HCT116 (cell line): Measurements from ENCODE around the gene MFN2. TPM values are rescaled to one million over a fixed set of nuclear protein-coding genes. Genes with fewer than 3 reads are reported as not detected.

Source experiments
- ATAC-seq: fragments of 200-7000 bp; cut with Tn5 transposase; 2 replicates; pipeline ENCODE4 v1.9.1; 2020; ENCODE audit warnings: mild to moderate bottlenecking, moderate library complexity
- BruUV-seq: library from RNA; stranded (reverse); fragments of 400-500 nt; replicated peaks from 2 replicates; lab custom pipeline; 2021; lab: Mats Ljungman, UMichigan
- CTCF ChIA-PET: fragments of 300-600 bp; sonication (Branson Sonifier 250); formaldehyde crosslinking; loops from one replicate; lab custom pipeline; 2021; ENCODE audit warnings: antibody characterized with exemption; lab: Charles Lee
- POLR2A ChIA-PET: fragments of 300-600, 350-600 bp; sonication (Branson Sonifier 250); formaldehyde crosslinking; loops from one replicate; lab custom pipeline; 2021; ENCODE audit warnings: antibody characterized with exemption; lab: Charles Lee
- RAD21 ChIA-PET, 2 experiments: fragments of 300-600 bp; sonication (Branson Sonifier 250); formaldehyde crosslinking; loops; one replicate each; lab custom pipeline; 2023; ENCODE audit warnings: low total read pairs in 2 of 2; ENCODE audit not compliant: uncharacterized antibody in 2 of 2, unreplicated experiment in 2 of 2, low non-redundant PET in 1 of 2; lab: Charles Lee
- DNase-seq: peaks from one replicate; pipeline ENCODE4 v3.0.0-alpha.2; 2010; ENCODE audit warnings: low read depth, low spot score
- H2AFZ ChIP-seq: fragments of 200-600 bp; shearing (Covaris generic), sonication (generic); 2 replicates; pipeline ENCODE4 v1.6.1; 2017; ENCODE audit warnings: low read depth, mixed run types, mixed read lengths, antibody characterized with exemption, low read length; ENCODE audit not compliant: poor library complexity, severe bottlenecking
- H3K27ac ChIP-seq: 2 replicates; pipeline ENCODE4 v1.5.1; 2012; ENCODE audit warnings: low read depth, low read length
- H3K27me3 ChIP-seq: fragments of 200-600 bp; sonication (generic); 2 replicates; pipeline ENCODE4 v1.6.1; 2016; ENCODE audit warnings: mixed run types, low read length, mixed read lengths; ENCODE audit not compliant: insufficient read depth
- H3K36me3 ChIP-seq, 2 experiments: fragments of 200-500 bp in 1 of 2; fragments of 200-600 bp in 1 of 2; sonication (Bioruptor generic) in 1 of 2; sonication (generic) in 1 of 2; 2 replicates each; pipeline versions ENCODE4 v1.5.1 to v1.6.1; 2014 to 2016; ENCODE audit warnings: low read length in 2 of 2, inconsistent platforms in 1 of 2, mixed read lengths in 1 of 2, mixed run types in 1 of 2; ENCODE audit not compliant: insufficient read depth in 2 of 2, control insufficient read depth in 1 of 2
- H3K4me1 ChIP-seq, 2 experiments: fragments of 200-600 bp in 1 of 2; sonication (generic) in 1 of 2; 2 replicates each; pipeline versions ENCODE4 v1.5.1 to v1.6.1; 2012 to 2017; ENCODE audit warnings: low read length in 2 of 2, inconsistent platforms in 1 of 2, mild to moderate bottlenecking in 1 of 2, mixed read lengths in 1 of 2, mixed run types in 1 of 2, moderate library complexity in 1 of 2; ENCODE audit not compliant: insufficient read depth in 2 of 2, control insufficient read depth in 1 of 2
- H3K4me2 ChIP-seq: fragments of 200-600 bp; sonication (generic); 2 replicates; pipeline ENCODE4 v1.6.1; 2017; ENCODE audit warnings: mixed run types, low read length, mixed read lengths
- H3K4me3 ChIP-seq, 2 experiments: fragments of 200-600 bp in 1 of 2; sonication (generic) in 1 of 2; replicated peaks in 1 of 2; 2 replicates each; pipeline ENCODE4 v1.5.1; 2011 to 2016; ENCODE audit warnings: low read length in 2 of 2, control low read depth in 1 of 2, low read depth in 1 of 2, mild to moderate bottlenecking in 1 of 2, mixed read lengths in 1 of 2, mixed run types in 1 of 2
- H3K79me2 ChIP-seq: fragments of 200-600 bp; sonication (generic); 2 replicates; pipeline ENCODE4 v1.6.1; 2017; ENCODE audit warnings: mild to moderate bottlenecking, mixed run types, low read length, moderate library complexity, mixed read lengths; ENCODE audit not compliant: insufficient read depth
- H3K9ac ChIP-seq: fragments of 200-600 bp; sonication (generic); 2 replicates; pipeline ENCODE4 v1.6.1; 2016; ENCODE audit warnings: low read length, mixed read lengths
- H3K9me2 ChIP-seq: fragments of 200-600 bp; sonication (generic), shearing (Covaris generic); 2 replicates; pipeline ENCODE4 v1.6.1; 2017; ENCODE audit warnings: mixed run types, mild to moderate bottlenecking, moderate library complexity; ENCODE audit not compliant: insufficient read depth
- H3K9me3 ChIP-seq, 2 experiments: fragments of 200-500 bp in 1 of 2; fragments of 200-600 bp in 1 of 2; sonication (Bioruptor generic) in 1 of 2; sonication (generic) in 1 of 2; 2 replicates each; pipeline ENCODE4 v1.6.1; 2014 to 2017; ENCODE audit warnings: low read length in 2 of 2, mixed read lengths in 2 of 2, inconsistent platforms in 1 of 2, low read depth in 1 of 2, mild to moderate bottlenecking in 1 of 2, mixed run types in 1 of 2, moderate library complexity in 1 of 2; ENCODE audit not compliant: control insufficient read depth in 1 of 2, insufficient read depth in 1 of 2
- H4K20me1 ChIP-seq: fragments of 200-600 bp; sonication (generic), shearing (Covaris generic); 2 replicates; pipeline ENCODE4 v1.6.1; 2017; ENCODE audit warnings: mixed run types, mild to moderate bottlenecking, moderate library complexity; ENCODE audit not compliant: insufficient read depth
- EGR1 ChIP-seq: IDR thresholded peaks from 2 replicates; pipeline ENCODE4 v1.6.1; 2012; ENCODE audit warnings: low read depth
- ELF1 ChIP-seq: IDR thresholded peaks from 2 replicates; pipeline ENCODE4 v1.6.1; 2012; ENCODE audit warnings: low read depth, borderline replicate concordance
- EZH2 ChIP-seq: fragments of 200-600 bp; sonication (generic); IDR thresholded peaks from 2 replicates; pipeline ENCODE4 v1.6.1; 2017; ENCODE audit warnings: antibody characterized with exemption, mixed run types
- FOSL1 ChIP-seq: IDR thresholded peaks from 2 replicates; pipeline ENCODE4 v1.6.1; 2012; ENCODE audit warnings: low read depth
- JUND ChIP-seq: IDR thresholded peaks from 2 replicates; pipeline ENCODE4 v1.6.1; 2012
- POLR2A ChIP-seq: IDR thresholded peaks from 2 replicates; pipeline ENCODE4 v1.7.0; 2011; ENCODE audit warnings: borderline replicate concordance; ENCODE audit not compliant: insufficient read depth, insufficient read length; ENCODE audit errors: extremely low read depth
- POLR2AphosphoS5 ChIP-seq: IDR thresholded peaks from 2 replicates; pipeline ENCODE4 v1.6.1; 2011; ENCODE audit warnings: mild to moderate bottlenecking, low read depth, low read length, moderate library complexity
- SIN3A ChIP-seq: IDR thresholded peaks from 2 replicates; pipeline ENCODE4 v1.6.1; 2012; ENCODE audit warnings: low read depth
- SP1 ChIP-seq: IDR thresholded peaks from 2 replicates; pipeline ENCODE4 v1.6.1; 2012; ENCODE audit warnings: low read depth
- YY1 ChIP-seq: IDR thresholded peaks from 2 replicates; pipeline ENCODE4 v1.6.1; 2011; ENCODE audit warnings: low read length, low read depth, moderate library complexity, mild to moderate bottlenecking; ENCODE audit not compliant: insufficient replicate concordance; ENCODE audit errors: extremely low read depth
- ZFX ChIP-seq: fragments of 450-650 bp; IDR thresholded peaks from 2 replicates; pipeline ENCODE4 v1.6.1; 2017
- intact Hi-C: fragments of 100-400 bp; cut with micrococcal nuclease; formaldehyde crosslinking; loops from 2 replicates; pipeline ENCODE4 v1.10.0; 2022
- total RNA-seq: library from RNA; stranded (reverse); gene quantifications from one replicate; pipeline ENCODE4 v1.2.1, GENCODE V29; 2021; ENCODE audit not compliant: unreplicated experiment
- TF ChIP-seq, protein P1 (sequence below): IDR thresholded peaks from 2 replicates; pipeline ENCODE4 v1.6.1; 2012
- TF ChIP-seq, protein P2 (sequence below): IDR thresholded peaks from 2 replicates; pipeline ENCODE4 v1.6.1; 2012; ENCODE audit warnings: low read depth
- TF ChIP-seq, protein P3 (sequence below): IDR thresholded peaks from 2 replicates; pipeline ENCODE4 v1.6.1; 2012

The MFN2 gene
- total RNA-seq, 1 experiment from 2014 or later: 83.0 TPM

DNA sequence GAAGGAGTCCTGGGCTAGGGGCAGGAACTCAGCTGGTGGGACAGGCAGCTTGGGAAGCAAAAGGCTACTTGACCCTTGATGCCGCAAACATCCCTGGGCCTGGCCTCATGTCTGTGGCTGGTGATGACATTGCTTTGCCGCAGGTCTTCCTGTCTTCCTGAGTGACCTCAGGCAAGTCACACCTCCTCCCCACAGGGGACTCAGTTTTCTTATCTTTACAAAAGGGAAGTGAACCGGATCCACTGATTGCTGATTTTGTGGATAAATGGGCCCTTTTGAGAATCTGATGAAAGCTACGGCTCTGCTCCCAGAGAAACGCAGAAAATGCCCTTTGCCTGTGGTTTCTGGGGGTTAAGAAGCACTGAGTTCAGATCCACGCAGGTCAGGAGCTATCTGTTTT is 25.0 kb upstream of the MFN2 start (continued):
- TF ChIP-seq, protein P1, sequence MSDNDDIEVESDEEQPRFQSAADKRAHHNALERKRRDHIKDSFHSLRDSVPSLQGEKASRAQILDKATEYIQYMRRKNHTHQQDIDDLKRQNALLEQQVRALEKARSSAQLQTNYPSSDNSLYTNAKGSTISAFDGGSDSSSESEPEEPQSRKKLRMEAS: no peak
- TF ChIP-seq POLR2A (no peak), EZH2 (no peak), JUND (no peak), SIN3A (no peak), ELF1 (no peak), FOSL1 (no peak)

DNA sequence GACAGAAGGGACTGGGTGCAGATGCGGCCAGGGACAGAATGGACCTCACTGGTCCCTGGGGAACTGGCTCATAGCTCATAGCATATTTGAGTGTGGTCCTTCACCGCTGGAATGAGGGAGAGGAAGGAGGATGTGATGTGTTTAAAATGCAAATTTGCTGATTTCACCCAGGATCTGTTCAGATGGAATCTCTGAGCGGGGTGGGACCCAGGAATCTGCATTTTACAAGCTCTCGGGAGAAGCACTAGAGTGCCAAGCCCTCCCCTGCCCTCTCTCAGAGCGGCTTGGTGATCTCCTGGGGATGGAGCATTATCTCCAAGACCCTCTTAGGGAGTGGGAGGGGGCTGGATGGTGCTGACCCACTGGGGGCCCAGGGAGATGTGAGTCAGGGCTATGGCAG is 22.8 kb upstream of the MFN2 start:
- ChIA-PET RAD21 (no interaction called here), POLR2A (no interaction called here), CTCF (no interaction called here)
- H3K27ac ChIP-seq: no peak overlapping the region
- no TSS peak for BruUV-seq
- H3K9ac ChIP-seq: no peak overlapping the region
- no peak overlapping the region for H3K4me2 ChIP-seq
- H3K9me3 ChIP-seq: no peaks in the 10 kb centered on the region
- H3K9me2 ChIP-seq: no peaks in the 10 kb centered on the region
- no peak overlapping the region for H3K4me3 ChIP-seq
- no peaks in the 10 kb centered on the region for H3K27me3 ChIP-seq
- no peaks in the 10 kb centered on the region for H3K79me2 ChIP-seq
- H3K36me3 ChIP-seq: peaks cover 47 to 48% of the 10 kb centered on the region in 2 experiments
- H3K4me1 ChIP-seq: no peaks in the 10 kb centered on the region
- DNase-seq (no peak), ATAC-seq (no peak)
- no peaks in the 10 kb centered on the region for H4K20me1 ChIP-seq
- TF ChIP-seq, protein P2, sequence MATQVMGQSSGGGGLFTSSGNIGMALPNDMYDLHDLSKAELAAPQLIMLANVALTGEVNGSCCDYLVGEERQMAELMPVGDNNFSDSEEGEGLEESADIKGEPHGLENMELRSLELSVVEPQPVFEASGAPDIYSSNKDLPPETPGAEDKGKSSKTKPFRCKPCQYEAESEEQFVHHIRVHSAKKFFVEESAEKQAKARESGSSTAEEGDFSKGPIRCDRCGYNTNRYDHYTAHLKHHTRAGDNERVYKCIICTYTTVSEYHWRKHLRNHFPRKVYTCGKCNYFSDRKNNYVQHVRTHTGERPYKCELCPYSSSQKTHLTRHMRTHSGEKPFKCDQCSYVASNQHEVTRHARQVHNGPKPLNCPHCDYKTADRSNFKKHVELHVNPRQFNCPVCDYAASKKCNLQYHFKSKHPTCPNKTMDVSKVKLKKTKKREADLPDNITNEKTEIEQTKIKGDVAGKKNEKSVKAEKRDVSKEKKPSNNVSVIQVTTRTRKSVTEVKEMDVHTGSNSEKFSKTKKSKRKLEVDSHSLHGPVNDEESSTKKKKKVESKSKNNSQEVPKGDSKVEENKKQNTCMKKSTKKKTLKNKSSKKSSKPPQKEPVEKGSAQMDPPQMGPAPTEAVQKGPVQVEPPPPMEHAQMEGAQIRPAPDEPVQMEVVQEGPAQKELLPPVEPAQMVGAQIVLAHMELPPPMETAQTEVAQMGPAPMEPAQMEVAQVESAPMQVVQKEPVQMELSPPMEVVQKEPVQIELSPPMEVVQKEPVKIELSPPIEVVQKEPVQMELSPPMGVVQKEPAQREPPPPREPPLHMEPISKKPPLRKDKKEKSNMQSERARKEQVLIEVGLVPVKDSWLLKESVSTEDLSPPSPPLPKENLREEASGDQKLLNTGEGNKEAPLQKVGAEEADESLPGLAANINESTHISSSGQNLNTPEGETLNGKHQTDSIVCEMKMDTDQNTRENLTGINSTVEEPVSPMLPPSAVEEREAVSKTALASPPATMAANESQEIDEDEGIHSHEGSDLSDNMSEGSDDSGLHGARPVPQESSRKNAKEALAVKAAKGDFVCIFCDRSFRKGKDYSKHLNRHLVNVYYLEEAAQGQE: no peak
- TF ChIP-seq YY1 (no peak), JUND (no peak), EGR1 (no peak), POLR2AphosphoS5 (no peak), ZFX (no peak), SP1 (no peak), POLR2A (no peak), ELF1 (no peak)
- TF ChIP-seq, protein P1: no peak
- TF ChIP-seq, protein P3, sequence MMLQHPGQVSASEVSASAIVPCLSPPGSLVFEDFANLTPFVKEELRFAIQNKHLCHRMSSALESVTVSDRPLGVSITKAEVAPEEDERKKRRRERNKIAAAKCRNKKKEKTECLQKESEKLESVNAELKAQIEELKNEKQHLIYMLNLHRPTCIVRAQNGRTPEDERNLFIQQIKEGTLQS: no peak
- intact Hi-C loops: no loop called here
- no peak overlapping the region for H2AFZ ChIP-seq
